HepG2 (cell line): ENCODE results near the gene CNTN4. TPM values are rescaled to one million over a fixed set of nuclear protein-coding genes. Genes with fewer than 3 reads are reported as not detected.

ENCODE experiments used
- ATAC-seq: fragments of 200-7000 bp; cut with Tn5 transposase; 3 replicates; pipeline ENCODE4 v1.9.1; 2020; ENCODE audit warnings: mild to moderate bottlenecking, moderate library complexity
- BruUV-seq: library from RNA; stranded (reverse); fragments of 400-500 nt; replicated peaks from 2 replicates; lab custom pipeline; 2021; lab: Mats Ljungman, UMichigan
- CTCF ChIA-PET: fragments of 300-600 bp; formaldehyde crosslinking; extraction: SDS; loops from one replicate; lab custom pipeline; 2021; ENCODE audit warnings: low total read pairs, inconsistent platforms, low intra/inter-chr PET ratio; lab: Yijun Ruan, JAX
- POLR2A ChIA-PET: fragments of 350-600 bp; sonication (Branson Sonifier 250); formaldehyde crosslinking; loops from one replicate; lab custom pipeline; 2020; ENCODE audit warnings: antibody characterized with exemption, inconsistent platforms; lab: Yijun Ruan, JAX
- DNase-seq: peaks from one replicate; pipeline ENCODE4 v3.0.0-alpha.2; 2015; ENCODE audit warnings: low spot score
- FAIRE-seq: peaks from 3 replicates; lab custom pipeline; 2011; peaks lifted over from hg19 to GRCh38; lab: Jason Lieb, UNC
- H2AFZ ChIP-seq: one replicate; pipeline ENCODE4 v1.6.1; 2011; ENCODE audit warnings: low read length, inconsistent platforms
- H3K27ac ChIP-seq: fragments of 300-600 bp; 3 replicates; pipeline ENCODE4 v1.8.0; 2011; ENCODE audit warnings: mixed run types, mild to moderate bottlenecking, mixed read lengths, low read length, inconsistent platforms; ENCODE audit not compliant: insufficient read depth; ENCODE audit errors: extremely low read length
- H3K27me3 ChIP-seq, 2 experiments: fragments of 200-600 bp in 1 of 2; 2 replicates in 1 of 2; 3 replicates in 1 of 2; pipeline versions ENCODE4 v1.6.0 to v1.8.0; 2011; ENCODE audit warnings: low read length in 2 of 2, mild to moderate bottlenecking in 2 of 2, moderate library complexity in 2 of 2, inconsistent platforms in 1 of 2; ENCODE audit not compliant: insufficient read depth in 2 of 2, control insufficient read depth in 1 of 2
- H3K36me3 ChIP-seq, 2 experiments: fragments of 200-600 bp in 1 of 2; replicated peaks in 1 of 2; 2 replicates in 1 of 2; 3 replicates in 1 of 2; pipeline versions ENCODE4 v1.5.1 to v1.8.0; 2011; ENCODE audit warnings: low read length in 2 of 2, inconsistent platforms in 1 of 2; ENCODE audit not compliant: insufficient read depth in 2 of 2, control insufficient read depth in 1 of 2
- H3K4me1 ChIP-seq: 2 replicates; pipeline ENCODE4 v1.5.1; 2012; ENCODE audit warnings: low read length, inconsistent platforms; ENCODE audit not compliant: insufficient read depth
- H3K4me2 ChIP-seq: 2 replicates; pipeline ENCODE4 v1.6.0; 2011; ENCODE audit warnings: low read depth, low read length, inconsistent platforms
- H3K4me3 ChIP-seq, 3 experiments: fragments of 200-600 bp in 1 of 3; sonication (generic), shearing (Covaris generic) in 1 of 3; replicated peaks in 1 of 3; 2 replicates each; pipeline ENCODE4 v1.5.1; 2011 to 2016; ENCODE audit warnings: low read length in 3 of 3, inconsistent platforms in 2 of 3, low read depth in 2 of 3, mild to moderate bottlenecking in 2 of 3, control low read depth in 1 of 3, mixed read lengths in 1 of 3; ENCODE audit not compliant: insufficient read depth in 1 of 3
- H3K79me2 ChIP-seq: one replicate; pipeline ENCODE4 v1.6.1; 2011; ENCODE audit warnings: low read length, inconsistent platforms; ENCODE audit not compliant: insufficient read depth
- H3K9ac ChIP-seq: 2 replicates; pipeline ENCODE4 v1.6.0; 2011; ENCODE audit warnings: mild to moderate bottlenecking, low read depth, low read length, inconsistent platforms; ENCODE audit not compliant: insufficient read depth
- H3K9me3 ChIP-seq: 2 replicates; pipeline ENCODE4 v1.5.1; 2012; ENCODE audit warnings: mild to moderate bottlenecking, low read length
- H4K20me1 ChIP-seq: 2 replicates; pipeline ENCODE4 v1.6.0; 2011; ENCODE audit warnings: inconsistent platforms, mild to moderate bottlenecking, low read length, moderate library complexity; ENCODE audit not compliant: insufficient read depth
- ATAD3A ChIP-seq: sonication (generic); formaldehyde crosslinking; IDR thresholded peaks from 2 replicates; pipeline ENCODE4 v1.4.0; 2020; ENCODE audit warnings: missing genetic modification reagents
- IKZF4 ChIP-seq: sonication (generic); formaldehyde crosslinking; IDR thresholded peaks from 2 replicates; pipeline ENCODE4 v1.5.1; 2020; ENCODE audit warnings: borderline replicate concordance, mild to moderate bottlenecking, low read depth, missing genetic modification reagents; ENCODE audit errors: not compliant biosample characterization
- KAT7 ChIP-seq: IDR thresholded peaks from 2 replicates; pipeline ENCODE4 v1.6.1; 2018; ENCODE audit warnings: borderline replicate concordance, missing compliant biosample characterization
- RARG ChIP-seq: sonication (generic); formaldehyde crosslinking; IDR thresholded peaks from 2 replicates; pipeline ENCODE4 v1.4.0; 2020; ENCODE audit warnings: low read depth, mild to moderate bottlenecking, missing genetic modification reagents
- ZBTB25 ChIP-seq: IDR thresholded peaks from 2 replicates; pipeline ENCODE4 v1.6.1; 2018; ENCODE audit warnings: missing genetic modification reagents
- ZFAT ChIP-seq: sonication (generic); formaldehyde crosslinking; conservative IDR thresholded peaks from 2 replicates; pipeline ENCODE4 v1.8.1; 2023; ENCODE audit warnings: missing genetic modification reagents, inconsistent platforms
- WGBS: methylation state at CpG from one replicate; pipeline ENCODE4 v1.1.6; 2017; ENCODE audit warnings: low lambda C conversion rate; 5-methylcytosine and 5-hydroxymethylcytosine counted together
- in situ Hi-C: cut with HindIII; loops from 2 replicates; pipeline ENCODE4 v1.10.0; 2017; ENCODE audit warnings: low pct_unique_long_range_greater_than_20kb; ENCODE audit not compliant: extremely low pct_ligation_motif_present
- intact Hi-C: fragments of 100-400 bp; cut with micrococcal nuclease; formaldehyde crosslinking; loops from one replicate; pipeline ENCODE4 v1.10.0; 2022; ENCODE audit not compliant: unreplicated experiment
- polyA plus RNA-seq, 8 experiments: library from polyadenylated mRNA; depleted of rRNA in 3 of 8; stranded (reverse) in 7 of 8; unstranded in 1 of 8; fragments of >200 nt; fragmentation: Illumina TruSeq in 4 of 8; extraction: Trizol in 4 of 8; gene quantifications; 2 replicates each; pipeline versions ENCODE4 v1.2.1 to v1.2.3, GENCODE V29; 2011 to 2016; ENCODE audit warnings: low read depth in 4 of 8, missing spikeins in 1 of 8, mixed read lengths in 1 of 8; ENCODE audit not compliant: insufficient read depth in 1 of 8
- total RNA-seq, 5 experiments: library from RNA; depleted of rRNA; stranded (reverse); fragments of >200 nt; fragmentation: Illumina TruSeq; extraction: Trizol; gene quantifications; 2 replicates each; pipeline ENCODE4 v1.2.3, GENCODE V29; 2016; ENCODE audit warnings: low read depth in 1 of 5
- TF ChIP-seq, protein P1 (sequence below), 2 experiments: sonication (generic) in 1 of 2; formaldehyde crosslinking in 1 of 2; IDR thresholded peaks; 2 replicates each; pipeline versions ENCODE4 v1.4.0 to v1.6.1; 2016 to 2020; ENCODE audit warnings: borderline replicate concordance in 1 of 2, low read depth in 1 of 2, mild to moderate bottlenecking in 1 of 2, missing genetic modification reagents in 1 of 2
- TF ChIP-seq, protein P2 (sequence below): IDR thresholded peaks from 2 replicates; pipeline ENCODE4 v1.6.1; 2016; ENCODE audit warnings: missing genetic modification reagents, missing compliant biosample characterization

Gene CNTN4
- total and polyA plus RNA-seq, 2 of the 13 experiments (the other 11 are each of a cell fraction or from before 2014, with no cell fraction given) = 0.01 to 0.13 TPM

DNA sequence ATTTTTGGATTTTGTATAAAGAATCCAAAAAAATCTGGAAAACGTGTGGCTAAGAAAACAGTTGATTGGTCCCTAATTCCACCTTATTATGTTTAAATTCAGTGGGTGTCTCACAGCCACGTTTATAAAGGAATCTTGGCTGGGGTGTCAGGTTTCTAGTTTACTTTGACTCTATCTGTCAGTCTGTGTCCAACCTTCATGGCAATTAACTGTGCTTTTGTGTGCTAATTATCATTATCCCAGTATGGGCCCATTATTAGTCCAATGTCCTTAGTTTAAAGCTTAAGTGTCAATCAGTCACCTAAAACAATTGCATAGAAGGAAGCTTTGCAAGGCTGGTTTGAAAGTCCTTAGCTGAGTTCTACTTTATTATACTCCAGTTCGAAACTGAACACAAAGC is 3.7 kb upstream of the CNTN4 start (continued):
- TF ChIP-seq IKZF4 (CRISPR knock-in tag) (no peak), ZBTB25 (CRISPR knock-in tag) (no peak), KAT7 (CRISPR knock-in tag) (no peak), ZFAT (CRISPR knock-in tag) (no peak)
- TF ChIP-seq, protein P1, sequence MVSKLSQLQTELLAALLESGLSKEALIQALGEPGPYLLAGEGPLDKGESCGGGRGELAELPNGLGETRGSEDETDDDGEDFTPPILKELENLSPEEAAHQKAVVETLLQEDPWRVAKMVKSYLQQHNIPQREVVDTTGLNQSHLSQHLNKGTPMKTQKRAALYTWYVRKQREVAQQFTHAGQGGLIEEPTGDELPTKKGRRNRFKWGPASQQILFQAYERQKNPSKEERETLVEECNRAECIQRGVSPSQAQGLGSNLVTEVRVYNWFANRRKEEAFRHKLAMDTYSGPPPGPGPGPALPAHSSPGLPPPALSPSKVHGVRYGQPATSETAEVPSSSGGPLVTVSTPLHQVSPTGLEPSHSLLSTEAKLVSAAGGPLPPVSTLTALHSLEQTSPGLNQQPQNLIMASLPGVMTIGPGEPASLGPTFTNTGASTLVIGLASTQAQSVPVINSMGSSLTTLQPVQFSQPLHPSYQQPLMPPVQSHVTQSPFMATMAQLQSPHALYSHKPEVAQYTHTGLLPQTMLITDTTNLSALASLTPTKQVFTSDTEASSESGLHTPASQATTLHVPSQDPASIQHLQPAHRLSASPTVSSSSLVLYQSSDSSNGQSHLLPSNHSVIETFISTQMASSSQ (IDR thresholded peaks at IDR 0.05; ENCODE audit: low read depth) = no peak
- TF ChIP-seq, protein P1 (CRISPR knock-in tag; IDR thresholded peaks at IDR 0.05; ENCODE audit: borderline replicate concordance) = no peak
- TF ChIP-seq, all 625 proteins: peak for 0

DNA sequence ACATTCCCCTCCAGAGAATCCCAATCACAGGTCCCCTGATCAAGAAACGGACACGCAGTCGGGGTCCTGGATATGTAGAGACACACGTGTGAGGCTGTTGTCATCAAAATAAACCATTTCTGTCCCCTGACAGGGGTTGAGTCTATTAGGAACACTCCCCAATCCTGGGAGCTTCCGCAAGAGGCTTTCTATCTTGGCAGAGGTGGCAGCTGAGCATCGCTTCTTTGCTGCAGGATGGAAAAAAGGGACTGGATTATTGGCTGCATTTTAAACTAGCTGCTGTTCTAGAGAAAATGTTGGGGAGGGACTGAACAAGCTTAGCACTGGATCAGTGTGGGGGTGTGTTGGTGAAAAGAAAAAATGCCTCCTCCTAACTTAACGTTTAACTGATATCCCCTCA is 2.5 kb upstream of the CNTN4 start:
- no peak overlapping the region for H3K4me2 ChIP-seq
- intact Hi-C loops = loop anchor here (5.0 kb wide), 1 partner anchor 311 kb away; no protein-coding TSS in a partner anchor
- 11% methylated on average over 4 of the region's 7 CpGs for WGBS

More for the DNA sequence above, 2.5 kb upstream of the CNTN4 start:
- ATAC-seq (no peak), DNase-seq (no peak), FAIRE-seq (no peak)
- H3K27me3 ChIP-seq = peaks cover 0 to 22% of the 10 kb centered on the region in 2 experiments; a peak in 3 of 5 replicates
- H3K4me3 ChIP-seq = no peak overlapping the region
- H4K20me1 ChIP-seq = no peaks in the 10 kb centered on the region
- ChIA-PET CTCF (no interaction called here), POLR2A (no interaction called here)
- BruUV-seq = no TSS peak
- no peaks in the 10 kb centered on the region for H3K9me3 ChIP-seq
- no peaks in the 10 kb centered on the region for H3K36me3 ChIP-seq
- no peak overlapping the region for H2AFZ ChIP-seq
- H3K27ac ChIP-seq = no peak overlapping the region
- TF ChIP-seq, protein P2, sequence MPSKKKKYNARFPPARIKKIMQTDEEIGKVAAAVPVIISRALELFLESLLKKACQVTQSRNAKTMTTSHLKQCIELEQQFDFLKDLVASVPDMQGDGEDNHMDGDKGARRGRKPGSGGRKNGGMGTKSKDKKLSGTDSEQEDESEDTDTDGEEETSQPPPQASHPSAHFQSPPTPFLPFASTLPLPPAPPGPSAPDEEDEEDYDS (CRISPR knock-in tag) = no peak
- TF ChIP-seq RARG (CRISPR knock-in tag) (no peak), ATAD3A (CRISPR knock-in tag) (no peak)
- peaks cover 10% of the 10 kb centered on the region for H3K4me1 ChIP-seq
- no peak overlapping the region for H3K9ac ChIP-seq
- H3K79me2 ChIP-seq = no peaks in the 10 kb centered on the region
- in situ Hi-C loops = no loop called here
